AG10803 (cell line): ENCODE results near the gene CFL1.

ENCODE experiments used
- DNase-seq: peaks from one replicate; pipeline ENCODE4 v3.0.0; 2010; ENCODE audit warnings: low read depth
- H3K4me3 ChIP-seq: 2 replicates; pipeline ENCODE4 v1.5.1; 2011; ENCODE audit warnings: mild to moderate bottlenecking, low read length, control low read depth
- TF ChIP-seq, protein P1 (sequence below): conservative IDR thresholded peaks from 2 replicates; pipeline ENCODE4 v1.5.1; 2011; ENCODE audit warnings: mild to moderate bottlenecking, low read length, control low read depth, inconsistent platforms

CFL1 gene

DNA sequence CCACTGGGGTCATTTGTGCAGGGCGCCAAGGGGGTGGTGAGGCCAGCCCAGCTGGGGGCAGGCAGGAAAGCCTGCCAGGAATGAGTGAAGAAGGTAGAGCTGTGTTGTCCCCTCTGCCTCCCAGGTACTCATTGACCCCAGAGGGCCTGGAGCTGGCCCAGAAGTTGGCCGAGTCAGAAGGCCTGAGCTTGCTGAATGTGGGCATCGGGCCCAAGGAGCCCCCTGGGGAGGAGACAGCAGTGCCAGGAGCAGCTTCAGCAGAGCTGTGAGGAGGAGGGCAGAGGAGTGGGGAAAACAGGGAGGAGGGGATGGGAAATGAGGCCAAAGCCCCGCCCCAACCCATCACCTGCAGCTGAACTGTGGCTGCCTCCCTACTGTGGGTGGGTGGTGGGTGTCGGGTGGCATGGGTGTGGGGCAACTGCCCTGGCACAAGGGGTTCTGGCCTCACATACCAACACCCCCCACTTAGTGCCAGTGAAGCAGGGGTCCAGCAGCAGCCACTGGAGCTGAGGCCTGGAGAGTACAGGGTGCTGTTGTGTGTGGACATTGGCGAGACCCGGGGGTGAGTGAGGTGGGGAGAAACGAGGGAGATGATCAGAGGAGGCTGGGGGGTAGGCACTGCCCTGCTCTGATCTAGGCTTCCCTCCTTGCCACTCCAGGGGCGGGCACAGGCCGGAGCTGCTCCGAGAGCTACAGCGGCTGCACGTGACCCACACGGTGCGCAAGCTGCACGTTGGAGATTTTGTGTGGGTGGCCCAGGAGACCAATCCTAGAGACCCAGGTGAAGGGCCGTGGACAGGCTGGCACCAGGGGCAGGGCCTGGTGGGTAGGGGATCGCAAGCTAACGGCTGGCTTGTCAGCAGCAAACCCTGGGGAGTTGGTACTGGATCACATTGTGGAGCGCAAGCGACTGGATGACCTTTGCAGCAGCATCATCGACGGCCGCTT lies 5.2 kb upstream of the CFL1 start:
- no peak overlapping the region for H3K4me3 ChIP-seq
- TF ChIP-seq, protein P1, sequence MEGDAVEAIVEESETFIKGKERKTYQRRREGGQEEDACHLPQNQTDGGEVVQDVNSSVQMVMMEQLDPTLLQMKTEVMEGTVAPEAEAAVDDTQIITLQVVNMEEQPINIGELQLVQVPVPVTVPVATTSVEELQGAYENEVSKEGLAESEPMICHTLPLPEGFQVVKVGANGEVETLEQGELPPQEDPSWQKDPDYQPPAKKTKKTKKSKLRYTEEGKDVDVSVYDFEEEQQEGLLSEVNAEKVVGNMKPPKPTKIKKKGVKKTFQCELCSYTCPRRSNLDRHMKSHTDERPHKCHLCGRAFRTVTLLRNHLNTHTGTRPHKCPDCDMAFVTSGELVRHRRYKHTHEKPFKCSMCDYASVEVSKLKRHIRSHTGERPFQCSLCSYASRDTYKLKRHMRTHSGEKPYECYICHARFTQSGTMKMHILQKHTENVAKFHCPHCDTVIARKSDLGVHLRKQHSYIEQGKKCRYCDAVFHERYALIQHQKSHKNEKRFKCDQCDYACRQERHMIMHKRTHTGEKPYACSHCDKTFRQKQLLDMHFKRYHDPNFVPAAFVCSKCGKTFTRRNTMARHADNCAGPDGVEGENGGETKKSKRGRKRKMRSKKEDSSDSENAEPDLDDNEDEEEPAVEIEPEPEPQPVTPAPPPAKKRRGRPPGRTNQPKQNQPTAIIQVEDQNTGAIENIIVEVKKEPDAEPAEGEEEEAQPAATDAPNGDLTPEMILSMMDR: no peak
- no peak for DNase-seq

DNA sequence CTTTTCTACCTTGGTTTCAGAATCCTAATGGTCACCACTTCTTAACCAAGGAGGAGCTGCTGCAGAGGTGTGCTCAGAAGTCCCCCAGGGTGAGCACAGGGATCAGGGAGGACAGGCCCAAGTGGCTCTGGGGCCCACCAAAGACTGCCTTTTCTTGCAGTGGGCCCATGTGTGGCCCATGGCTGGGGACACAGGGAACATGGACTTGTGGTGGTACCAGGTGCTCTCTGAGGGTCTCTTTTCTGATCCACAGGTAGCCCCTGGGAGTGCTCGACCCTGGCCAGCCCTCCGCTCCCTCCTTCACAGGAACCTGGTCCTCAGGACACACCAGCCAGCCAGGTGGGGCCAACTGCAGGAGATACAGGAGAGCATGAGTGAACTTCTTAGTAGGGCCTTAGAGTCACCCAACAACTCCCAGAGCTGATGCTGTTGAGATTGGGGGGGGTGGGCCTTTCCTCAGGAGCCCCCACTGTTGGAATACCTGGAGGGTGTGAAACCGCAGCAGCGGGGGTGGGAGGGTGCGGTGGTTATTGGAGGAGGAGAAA lies 4.3 kb upstream of the CFL1 start:
- no peak for DNase-seq
- TF ChIP-seq, protein P1: no peak
- H3K4me3 ChIP-seq: peak overlapping the region; percentile 96

DNA sequence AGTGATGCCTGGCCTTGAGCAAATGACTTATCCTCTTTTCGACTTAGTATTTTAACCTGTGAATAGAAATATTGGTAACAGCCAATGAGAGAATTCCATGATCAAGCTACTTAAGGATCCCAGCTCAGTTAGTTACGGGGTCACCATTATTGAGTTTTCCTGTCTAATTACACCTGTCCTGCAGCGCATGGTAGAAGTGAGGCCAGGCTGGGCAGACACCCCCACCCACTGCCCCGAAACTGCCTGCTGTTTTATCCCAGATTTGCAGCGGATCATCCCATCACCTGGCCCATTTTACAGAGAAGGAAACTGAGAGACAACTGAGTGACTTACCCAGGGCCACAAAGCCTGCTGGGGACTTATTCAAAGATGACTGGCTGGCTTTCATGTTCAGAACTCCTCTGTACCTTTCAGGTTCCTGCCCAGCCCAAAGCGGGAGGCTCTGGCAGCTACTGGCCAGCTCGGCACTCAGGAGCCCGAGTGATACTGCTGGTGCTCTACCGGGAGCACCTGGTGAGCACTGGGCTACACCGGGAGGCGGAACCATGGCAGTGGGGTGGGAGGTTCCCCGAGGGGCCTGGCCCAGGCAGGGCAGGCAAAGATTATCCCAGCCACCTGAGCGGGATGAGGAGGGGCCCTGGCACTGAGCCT lies 3.7 kb upstream of the CFL1 start:
- no peak for DNase-seq
- TF ChIP-seq, protein P1: no peak
- H3K4me3 ChIP-seq: peak overlapping the region; percentile 96

DNA sequence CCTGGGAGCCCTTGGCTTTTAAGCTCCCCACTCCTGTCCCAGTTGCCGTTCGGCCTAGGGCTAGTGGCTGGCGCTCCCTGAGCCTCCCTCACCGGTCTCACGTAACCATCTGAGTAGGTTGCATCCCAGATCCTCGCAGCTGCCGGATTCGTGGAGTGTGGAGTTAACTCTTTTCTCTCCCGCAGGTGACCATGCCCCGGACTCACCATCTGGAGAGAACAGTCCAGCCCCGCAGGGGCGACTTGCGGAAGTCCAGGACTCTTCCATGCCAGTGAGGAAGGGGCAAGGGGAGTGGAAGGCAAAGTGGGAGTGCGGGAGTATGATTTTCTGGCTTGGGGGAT lies 3.2 kb upstream of the CFL1 start:
- H3K4me3 ChIP-seq: peak overlapping the region; percentile 96
- no peak for DNase-seq
- TF ChIP-seq, protein P1: no peak

DNA sequence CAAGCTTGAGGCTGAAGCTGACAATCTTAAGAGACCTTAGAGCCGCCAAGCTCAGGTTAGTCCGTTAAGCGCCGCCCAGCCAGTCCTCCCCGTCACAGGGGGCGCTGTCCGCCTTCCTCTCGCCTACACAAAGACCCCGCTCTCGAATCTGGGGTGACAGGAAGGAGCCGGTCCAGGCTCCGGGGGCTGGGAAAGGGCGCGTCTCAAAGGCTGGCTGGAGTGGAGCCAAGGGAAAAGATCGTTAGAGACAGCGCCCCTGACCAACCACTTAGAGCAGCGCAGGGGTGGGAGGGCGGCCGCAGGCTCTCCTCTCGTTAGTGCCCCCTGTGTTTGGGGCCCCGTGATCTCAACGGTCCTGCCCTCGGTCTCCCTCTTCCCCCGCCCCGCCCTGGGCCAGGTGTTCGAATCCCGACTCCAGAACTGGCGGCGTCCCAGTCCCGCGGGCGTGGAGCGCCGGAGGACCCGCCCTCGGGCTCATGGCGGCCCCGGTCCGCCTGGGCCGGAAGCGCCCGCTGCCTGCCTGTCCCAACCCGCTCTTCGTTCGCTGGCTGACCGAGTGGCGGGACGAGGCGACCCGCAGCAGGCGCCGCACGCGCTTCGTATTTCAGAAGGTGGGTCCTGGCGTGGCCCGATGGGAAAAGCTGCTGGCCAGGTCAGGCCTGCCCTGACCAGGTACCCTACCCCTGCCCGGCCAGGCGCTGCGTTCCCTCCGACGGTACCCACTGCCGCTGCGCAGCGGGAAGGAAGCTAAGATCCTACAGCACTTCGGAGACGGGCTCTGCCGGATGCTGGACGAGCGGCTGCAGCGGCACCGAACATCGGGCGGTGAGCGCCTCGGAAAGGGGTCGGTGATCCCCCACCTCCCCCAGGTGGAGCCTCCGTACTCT lies 2.5 kb upstream of the CFL1 start, which contains the start of gene MUS81:
Gene MUS81, plus strand, starts transcription at position 156 of the 887 bp plus-strand sequence. Its CDS starts 321 bp downstream, at position 477.
- DNase-seq: peak; percentile 97
- TF ChIP-seq, protein P1: peak; percentile 74
- H3K4me3 ChIP-seq: peak within 1 kb of the TSS; percentile 96

DNA sequence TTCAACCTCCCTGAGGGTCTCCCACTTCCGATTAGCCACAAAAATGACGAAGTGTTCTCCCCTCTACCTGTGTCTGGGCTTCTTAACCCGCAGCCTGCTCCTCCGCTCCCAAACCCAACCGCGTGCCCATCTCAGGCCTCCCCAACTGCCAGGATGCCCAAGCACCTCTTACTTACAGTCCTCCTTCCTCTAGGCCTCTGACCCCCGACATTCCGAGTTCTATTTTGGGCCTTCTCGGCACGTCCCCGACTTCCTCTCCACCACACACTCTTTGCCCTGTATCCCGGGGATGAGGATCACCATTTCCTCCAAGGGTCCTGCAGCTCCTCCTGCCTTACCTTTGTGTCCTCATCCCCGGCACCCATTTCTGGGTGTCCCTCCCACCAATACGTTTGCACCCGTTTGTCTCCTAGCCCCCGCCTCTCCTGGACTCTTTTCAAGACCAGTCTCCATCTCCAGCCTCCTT lies 1.9 kb upstream of the CFL1 start:
- DNase-seq: no peak
- H3K4me3 ChIP-seq: peak overlapping the region; percentile 96
- TF ChIP-seq, protein P1: no peak
